H9 (cell line): ENCODE results near the gene ANXA2. TPM values are rescaled to one million over a fixed set of nuclear protein-coding genes. Genes with fewer than 3 reads are reported as not detected.

Experiments used
- DNase-seq: peaks from one replicate; pipeline ENCODE4 v3.0.0-alpha.2; 2017
- H2AFZ ChIP-seq: one replicate; pipeline ENCODE4 v1.6.1; 2013; ENCODE audit warnings: mild to moderate bottlenecking, low read length, control low read depth, moderate library complexity
- H2AK5ac ChIP-seq: 2 replicates; pipeline ENCODE4 v1.6.1; 2013; ENCODE audit warnings: low read length, control low read depth, mixed read lengths; ENCODE audit not compliant: insufficient read length
- H2BK120ac ChIP-seq: one replicate; pipeline ENCODE4 v1.6.1; 2013; ENCODE audit warnings: low read depth, mild to moderate bottlenecking, low read length, control low read depth, inconsistent platforms; ENCODE audit not compliant: poor library complexity, severe bottlenecking
- H2BK12ac ChIP-seq: 2 replicates; pipeline ENCODE4 v1.6.1; 2013; ENCODE audit warnings: low read length, control low read depth, mixed read lengths, low read depth; ENCODE audit not compliant: insufficient read length
- H2BK15ac ChIP-seq: 2 replicates; pipeline ENCODE4 v1.6.1; 2013; ENCODE audit warnings: low read depth, low read length, control low read depth
- H2BK20ac ChIP-seq: one replicate; pipeline ENCODE4 v1.6.1; 2013; ENCODE audit warnings: low read depth, mild to moderate bottlenecking, low read length, control low read depth, inconsistent platforms; ENCODE audit not compliant: poor library complexity, severe bottlenecking
- H2BK5ac ChIP-seq: 2 replicates; pipeline ENCODE4 v1.6.1; 2013; ENCODE audit warnings: low read length, control low read depth, mixed read lengths; ENCODE audit not compliant: insufficient read length
- H3K14ac ChIP-seq: 2 replicates; pipeline ENCODE4 v1.6.1; 2013; ENCODE audit warnings: low read length, control low read depth; ENCODE audit not compliant: insufficient read depth
- H3K18ac ChIP-seq: 2 replicates; pipeline ENCODE4 v1.6.1; 2013; ENCODE audit warnings: low read depth, mild to moderate bottlenecking, mixed read lengths, low read length, control low read depth; ENCODE audit not compliant: insufficient read length
- H3K23ac ChIP-seq: 2 replicates; pipeline ENCODE4 v1.6.1; 2013; ENCODE audit warnings: low read length, control low read depth, mixed read lengths, low read depth; ENCODE audit not compliant: insufficient read length
- H3K23me2 ChIP-seq: 2 replicates; pipeline ENCODE4 v1.6.1; 2013; ENCODE audit warnings: low read depth, mild to moderate bottlenecking, mixed read lengths, low read length, control low read depth; ENCODE audit not compliant: insufficient read length, poor library complexity, severe bottlenecking
- H3K27ac ChIP-seq: 2 replicates; pipeline ENCODE4 v1.5.1; 2013; ENCODE audit warnings: low read length, control low read depth, mixed read lengths, low read depth; ENCODE audit not compliant: insufficient read length
- H3K27me3 ChIP-seq: 2 replicates; pipeline ENCODE4 v1.6.1; 2013; ENCODE audit warnings: low read length, control low read depth, inconsistent platforms; ENCODE audit not compliant: insufficient read depth
- H3K4ac ChIP-seq: 2 replicates; pipeline ENCODE4 v1.6.1; 2013; ENCODE audit warnings: low read depth, mild to moderate bottlenecking, control low read depth, inconsistent platforms, low read length, moderate library complexity
- H3K4me1 ChIP-seq: 2 replicates; pipeline ENCODE4 v1.6.1; 2013; ENCODE audit warnings: low read length, control low read depth, inconsistent platforms; ENCODE audit not compliant: insufficient read depth
- H3K4me2 ChIP-seq: 2 replicates; pipeline ENCODE4 v1.6.1; 2013; ENCODE audit warnings: low read length, control low read depth, mixed read lengths; ENCODE audit not compliant: insufficient read length, insufficient read depth
- H3K56ac ChIP-seq: 2 replicates; pipeline ENCODE4 v1.6.1; 2013; ENCODE audit warnings: low read depth, mild to moderate bottlenecking, mixed read lengths, low read length, control low read depth; ENCODE audit not compliant: insufficient read length
- H3K79me1 ChIP-seq: 2 replicates; pipeline ENCODE4 v1.6.1; 2013; ENCODE audit warnings: low read depth, mild to moderate bottlenecking, moderate library complexity, low read length, control low read depth, inconsistent platforms; ENCODE audit not compliant: insufficient read depth, poor library complexity, severe bottlenecking
- H3K79me2 ChIP-seq: 2 replicates; pipeline ENCODE4 v1.6.1; 2013; ENCODE audit warnings: low read length, control low read depth, inconsistent platforms; ENCODE audit not compliant: insufficient read depth
- H3K9ac ChIP-seq: 2 replicates; pipeline ENCODE4 v1.6.1; 2013; ENCODE audit warnings: low read length, control low read depth, mixed read lengths; ENCODE audit not compliant: insufficient read length; ENCODE audit errors: extremely low read depth
- H3K9me3 ChIP-seq: one replicate; pipeline ENCODE4 v1.6.1; 2013; ENCODE audit warnings: low read depth, low read length, inconsistent platforms; ENCODE audit not compliant: control insufficient read depth
- H3T11ph ChIP-seq: one replicate; pipeline ENCODE4 v1.6.1; 2013; ENCODE audit warnings: mild to moderate bottlenecking, low read length, control low read depth, inconsistent platforms
- H4K20me1 ChIP-seq: one replicate; pipeline ENCODE4 v1.6.1; 2013; ENCODE audit not compliant: control insufficient read depth, insufficient read length, insufficient read depth
- H4K5ac ChIP-seq: 2 replicates; pipeline ENCODE4 v1.6.1; 2013; ENCODE audit warnings: low read depth, mild to moderate bottlenecking, mixed read lengths, low read length, control low read depth; ENCODE audit not compliant: insufficient read length
- H4K8ac ChIP-seq: replicated peaks from 2 replicates; pipeline ENCODE4 v1.6.1; 2013; ENCODE audit warnings: low read length, control low read depth, mixed read lengths, low read depth; ENCODE audit not compliant: insufficient read length
- H4K91ac ChIP-seq: 2 replicates; pipeline ENCODE4 v1.6.1; 2013; ENCODE audit warnings: low read depth, mild to moderate bottlenecking, moderate library complexity, mixed read lengths, low read length, control low read depth; ENCODE audit not compliant: insufficient read length
- H3K27ac Mint-ChIP-seq, 3 experiments: 2 replicates in 2 of 3; 3 replicates in 1 of 3; pipeline ENCODE4 v1.8.0; 2020 to 2021; ENCODE audit warnings: mixed read lengths in 3 of 3, mild to moderate bottlenecking in 1 of 3, moderate library complexity in 1 of 3
- H3K27me3 Mint-ChIP-seq: 2 replicates; pipeline ENCODE4 v1.8.0; 2021; ENCODE audit warnings: low read depth, mild to moderate bottlenecking, moderate library complexity, mixed read lengths
- H3K36me3 Mint-ChIP-seq, 3 experiments: 2 replicates in 2 of 3; 3 replicates in 1 of 3; pipeline ENCODE4 v1.8.0; 2020 to 2021; ENCODE audit warnings: low read depth in 3 of 3, mixed read lengths in 3 of 3; ENCODE audit not compliant: insufficient read depth in 1 of 3
- H3K4me1 Mint-ChIP-seq, 2 experiments: 2 replicates each; pipeline ENCODE4 v1.8.0; 2020; ENCODE audit warnings: mixed read lengths in 2 of 2
- H3K4me3 Mint-ChIP-seq, 2 experiments: 2 replicates in 1 of 2; 3 replicates in 1 of 2; pipeline ENCODE4 v1.8.0; 2020 to 2021; ENCODE audit warnings: mild to moderate bottlenecking in 2 of 2, mixed read lengths in 2 of 2, moderate library complexity in 1 of 2
- H3K9me3 Mint-ChIP-seq, 2 experiments: 2 replicates in 1 of 2; 3 replicates in 1 of 2; pipeline ENCODE4 v1.8.0; 2020; ENCODE audit warnings: mild to moderate bottlenecking in 2 of 2, mixed read lengths in 2 of 2, moderate library complexity in 1 of 2
- WGBS: extraction: QIAGEN DNeasy Blood & Tissue Kit; methylation state at CpG from one replicate; pipeline ENCODE4 v1.1.7; 2013; ENCODE audit warnings: missing lambda C conversion rate, low lambda C conversion rate, mixed read lengths; ENCODE audit not compliant: insufficient read length; ENCODE audit errors: extremely low coverage; 5-methylcytosine and 5-hydroxymethylcytosine counted together
- total RNA-seq: library from RNA; stranded (reverse); gene quantifications from 2 replicates; pipeline ENCODE4 v1.2.1, GENCODE V29; 2021
- TF ChIP-seq, protein P1 (sequence below): fragments of 200-600 bp; sonication (generic); conservative IDR thresholded peaks from 3 replicates; pipeline ENCODE4 v1.8.0; 2021; ENCODE audit warnings: antibody characterized with exemption, mild to moderate bottlenecking

ANXA2 gene
- total RNA-seq, 1 experiment from 2014 or later = 126 TPM

DNA sequence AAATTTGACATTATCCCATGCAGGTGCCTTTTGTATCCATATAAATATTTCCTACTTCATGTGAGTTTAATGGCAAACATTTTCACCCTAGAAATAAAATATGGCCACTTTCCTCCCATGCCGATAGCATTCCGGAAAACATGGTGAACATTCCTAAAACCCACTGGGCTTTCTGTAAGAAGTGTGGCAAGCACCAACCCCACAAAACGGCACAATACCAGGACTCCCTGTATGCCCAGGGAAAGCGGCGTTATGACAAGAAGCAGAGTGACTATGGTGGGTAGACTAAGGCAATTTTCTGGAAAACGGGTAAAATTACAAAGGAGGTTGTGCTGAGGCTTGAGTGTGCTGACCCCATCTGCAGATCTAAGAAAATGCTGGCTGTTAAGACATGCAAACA is 7.6 kb downstream of the ANXA2 start:
- no peak overlapping the region for H2BK5ac ChIP-seq
- no peak overlapping the region for H3K56ac ChIP-seq
- no peak overlapping the region for H3K4me2 ChIP-seq
- Mint-ChIP-seq H3K27ac (no peak overlapping the region), H3K4me1 (peaks cover 40% of the 10 kb centered on the region in 2 experiments), H3K9me3 (no peaks in the 10 kb centered on the region; a peak in 1 of 5 replicates), H3K27me3 (peaks cover 9% of the 10 kb centered on the region), H3K4me3 (no peak overlapping the region), H3K36me3 (peaks cover 0 to 6% (median 3%) of the 10 kb centered on the region in 3 experiments; a peak in 1 of 7 replicates)
- DNase-seq = no peak
- no peak overlapping the region for H3K9ac ChIP-seq
- H2BK15ac ChIP-seq = no peak overlapping the region
- H3K79me1 ChIP-seq = no peaks in the 10 kb centered on the region
- no peak overlapping the region for H2AK5ac ChIP-seq
- H3K14ac ChIP-seq = no peak overlapping the region; the same call in 1 of the 2 replicates
- no peak overlapping the region for H3K23ac ChIP-seq
- H4K5ac ChIP-seq = no peak overlapping the region
- H3K27ac ChIP-seq = no peak overlapping the region
- H3T11ph ChIP-seq = no peak overlapping the region
- no peak overlapping the region for H3K4ac ChIP-seq
- H3K4me1 ChIP-seq = peaks cover 12% of the 10 kb centered on the region; the same call in 1 of the 2 replicates
- H4K91ac ChIP-seq = no peak overlapping the region
- H2BK12ac ChIP-seq = no peak overlapping the region
- no CpG with 5 or more reads among the region's 6 CpGs for WGBS
- peaks cover 6% of the 10 kb centered on the region; the same call in 1 of the 2 replicates for H3K79me2 ChIP-seq
- no peak overlapping the region for H2AFZ ChIP-seq
- no peak overlapping the region for H2BK120ac ChIP-seq
- H2BK20ac ChIP-seq = no peak overlapping the region
- no peaks in the 10 kb centered on the region for H4K20me1 ChIP-seq
- H4K8ac ChIP-seq = no peak overlapping the region
- TF ChIP-seq, protein P1, sequence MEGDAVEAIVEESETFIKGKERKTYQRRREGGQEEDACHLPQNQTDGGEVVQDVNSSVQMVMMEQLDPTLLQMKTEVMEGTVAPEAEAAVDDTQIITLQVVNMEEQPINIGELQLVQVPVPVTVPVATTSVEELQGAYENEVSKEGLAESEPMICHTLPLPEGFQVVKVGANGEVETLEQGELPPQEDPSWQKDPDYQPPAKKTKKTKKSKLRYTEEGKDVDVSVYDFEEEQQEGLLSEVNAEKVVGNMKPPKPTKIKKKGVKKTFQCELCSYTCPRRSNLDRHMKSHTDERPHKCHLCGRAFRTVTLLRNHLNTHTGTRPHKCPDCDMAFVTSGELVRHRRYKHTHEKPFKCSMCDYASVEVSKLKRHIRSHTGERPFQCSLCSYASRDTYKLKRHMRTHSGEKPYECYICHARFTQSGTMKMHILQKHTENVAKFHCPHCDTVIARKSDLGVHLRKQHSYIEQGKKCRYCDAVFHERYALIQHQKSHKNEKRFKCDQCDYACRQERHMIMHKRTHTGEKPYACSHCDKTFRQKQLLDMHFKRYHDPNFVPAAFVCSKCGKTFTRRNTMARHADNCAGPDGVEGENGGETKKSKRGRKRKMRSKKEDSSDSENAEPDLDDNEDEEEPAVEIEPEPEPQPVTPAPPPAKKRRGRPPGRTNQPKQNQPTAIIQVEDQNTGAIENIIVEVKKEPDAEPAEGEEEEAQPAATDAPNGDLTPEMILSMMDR = no peak
- no peak overlapping the region for H3K18ac ChIP-seq
- no peaks in the 10 kb centered on the region for H3K27me3 ChIP-seq
- H3K23me2 ChIP-seq = no peaks in the 10 kb centered on the region
- H3K9me3 ChIP-seq = no peaks in the 10 kb centered on the region
